GM21526 (cell line): Measurements from ENCODE around the gene DBNDD1.
"Not testable (repeated sequence)": the region's sequence is repeated elsewhere in the genome, so short reads cannot be mapped to it uniquely, and the experiment has no call there.

Experiments
- ATAC-seq: cut with Tn5 transposase; IDR thresholded peaks from one replicate; pipeline ENCODE4 v1.9.1; 2021; ENCODE audit warnings: moderate library complexity; ENCODE audit not compliant: unreplicated experiment, low FRiP score

The DBNDD1 gene

DNA sequence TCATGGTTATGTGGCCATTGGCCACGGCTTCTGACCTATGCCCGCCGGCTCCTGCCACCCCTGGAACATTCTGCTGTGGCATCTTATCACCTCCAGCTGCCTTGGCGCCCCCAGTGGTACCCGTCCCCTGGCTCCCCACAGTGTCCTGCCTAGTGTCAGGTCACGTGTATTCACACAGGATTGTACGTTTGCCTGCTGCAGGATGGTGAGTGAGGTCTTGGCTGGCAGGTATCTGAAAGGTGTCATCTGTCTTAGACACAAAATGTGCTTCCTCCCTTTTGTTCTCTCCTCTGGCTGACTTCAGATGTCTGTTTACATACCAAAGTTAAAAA, 24.9 kb downstream of the DBNDD1 start:
- ATAC-seq = no peak

DNA sequence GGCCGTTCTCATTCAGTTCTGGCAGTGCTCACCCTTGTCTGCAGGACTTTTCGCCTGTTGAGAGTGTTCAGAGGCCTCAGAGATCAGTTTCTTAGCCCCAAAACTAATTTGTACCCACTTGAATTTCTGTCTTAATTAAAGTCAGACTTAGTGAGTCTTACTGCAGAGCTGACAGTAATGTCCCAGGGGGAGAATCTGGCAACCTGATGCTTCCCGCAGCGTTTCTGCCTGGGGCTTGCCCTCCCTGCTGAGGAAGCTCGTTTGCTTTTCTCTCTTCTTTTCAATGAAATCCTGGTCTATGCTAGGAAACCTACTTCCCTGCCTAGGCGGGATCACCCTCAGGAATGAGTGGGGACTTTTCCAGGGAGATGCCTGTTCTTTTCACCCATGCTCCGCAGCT, 25.3 kb downstream of the DBNDD1 start:
- ATAC-seq = no peak

DNA sequence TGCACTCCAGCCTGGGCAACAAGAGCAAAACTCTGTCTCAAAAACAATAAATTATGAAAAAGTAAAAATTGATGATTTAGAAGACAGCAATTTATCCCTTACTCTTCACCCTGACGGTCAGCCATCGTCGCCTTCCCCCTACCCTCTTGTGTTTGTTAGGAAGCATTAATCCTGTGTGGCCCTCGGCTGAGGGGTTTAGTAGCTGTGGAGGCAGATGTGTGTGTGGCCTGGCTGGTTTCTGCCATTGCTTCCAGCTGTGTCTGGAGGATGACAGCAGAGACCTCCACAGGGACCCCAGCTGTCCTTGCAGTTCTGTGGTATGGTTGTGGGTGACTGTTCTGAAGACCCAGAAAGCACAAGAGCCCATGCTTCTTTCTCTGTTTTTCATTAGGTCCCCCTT, 25.9 kb downstream of the DBNDD1 start:
- no peak for ATAC-seq

DNA sequence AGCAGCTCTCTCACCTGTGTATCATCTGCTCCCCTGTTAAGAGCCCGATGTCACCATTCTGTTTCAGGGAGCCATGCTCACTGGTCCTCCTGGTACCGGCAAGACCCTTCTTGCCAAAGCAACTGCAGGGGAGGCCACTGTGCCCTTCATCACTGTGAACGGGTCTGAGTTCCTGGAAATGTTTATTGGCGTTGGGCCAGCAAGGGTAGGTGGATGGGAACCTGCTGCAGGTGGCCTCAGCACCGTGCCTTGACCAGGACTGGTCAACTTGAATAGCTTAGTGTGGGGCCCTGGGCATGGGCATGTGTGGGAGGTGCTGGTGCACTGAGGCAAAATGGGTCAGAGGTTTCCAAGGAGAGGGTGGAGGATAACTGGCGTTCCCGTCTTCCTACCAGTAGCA, 28.5 kb downstream of the DBNDD1 start:
- ATAC-seq = no peak

GRCh38 chr16:89988951-89989350, 30.3 kb downstream of the DBNDD1 start:
- ATAC-seq = no peak

- ATAC-seq = no peak
Measured at GRCh38 chr16:89987169-89987568, 32.1 kb downstream of the DBNDD1 start.

DNA sequence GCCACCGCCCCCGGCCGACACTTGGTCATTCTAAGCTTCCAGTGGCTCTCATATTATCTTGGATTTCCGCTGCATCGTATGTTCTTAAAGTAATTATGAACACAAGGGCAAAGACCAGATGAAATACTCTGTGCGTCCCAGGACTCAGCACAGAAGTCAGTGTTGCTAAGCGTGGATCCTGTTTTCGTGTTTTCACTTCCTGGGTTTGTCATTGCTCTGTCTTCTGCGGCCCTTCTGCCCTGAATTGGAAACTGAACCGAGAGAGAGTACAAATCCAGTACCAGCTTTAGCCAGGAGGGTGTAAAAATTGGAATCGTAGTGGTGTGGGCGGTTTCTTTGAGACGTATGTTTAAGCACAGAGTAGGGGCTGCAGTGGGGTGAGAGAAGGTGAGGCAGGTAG, 32.7 kb downstream of the DBNDD1 start:
- no peak for ATAC-seq

- ATAC-seq = no peak
Measured at GRCh38 chr16:89985219-89985618, 34.0 kb downstream of the DBNDD1 start.

DNA sequence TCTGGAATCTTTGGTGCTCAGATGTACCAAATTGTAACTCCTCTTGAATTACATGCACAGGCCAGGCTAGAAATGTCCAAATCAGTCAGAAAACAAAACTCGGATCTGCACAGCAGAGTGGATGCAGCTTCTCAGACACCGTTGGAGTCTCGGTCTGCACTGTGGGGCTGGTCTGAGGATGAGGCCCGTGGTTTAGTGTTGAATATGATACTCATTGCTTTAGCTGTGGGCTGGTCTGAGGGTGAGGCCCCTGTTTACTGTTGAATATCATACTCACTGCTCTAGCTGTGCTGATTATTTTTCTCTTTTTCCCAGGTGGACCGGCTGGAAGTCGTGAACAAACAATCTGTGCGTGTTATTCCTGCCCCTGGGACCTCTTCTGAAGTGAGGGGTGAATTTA, 35.0 kb downstream of the DBNDD1 start:
- ATAC-seq = no peak

DNA sequence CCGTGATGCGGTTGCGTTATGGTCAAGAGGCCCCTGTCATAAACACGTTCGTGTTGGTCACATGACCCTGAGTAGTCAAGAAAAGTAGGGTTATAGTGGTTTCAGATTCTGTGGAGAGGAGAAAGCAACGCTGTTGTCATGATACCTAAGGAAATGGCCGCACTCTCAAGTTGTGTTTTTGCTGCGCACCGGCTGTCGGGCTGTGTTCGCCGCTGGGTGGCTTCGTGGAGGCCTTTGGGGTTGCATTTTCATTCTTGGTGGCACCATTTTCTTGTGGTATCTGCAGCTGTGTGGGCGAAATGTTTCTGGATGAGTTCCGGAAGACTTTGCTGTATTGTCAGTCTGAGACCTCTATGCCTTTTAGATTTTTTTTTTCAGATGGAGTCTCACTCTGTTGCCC, 35.7 kb downstream of the DBNDD1 start:
- no peak for ATAC-seq

- ATAC-seq = no peak
Measured at GRCh38 chr16:89982318-89982717, 36.9 kb downstream of the DBNDD1 start.

GRCh38 chr16:89981414-89981813, 37.8 kb downstream of the DBNDD1 start:
- no peak for ATAC-seq

- no peak for ATAC-seq
Measured at GRCh38 chr16:89974870-89975269, 44.4 kb downstream of the DBNDD1 start.

- no peak for ATAC-seq
Measured at GRCh38 chr16:89973654-89974335, 45.5 kb downstream of the DBNDD1 start.

DNA sequence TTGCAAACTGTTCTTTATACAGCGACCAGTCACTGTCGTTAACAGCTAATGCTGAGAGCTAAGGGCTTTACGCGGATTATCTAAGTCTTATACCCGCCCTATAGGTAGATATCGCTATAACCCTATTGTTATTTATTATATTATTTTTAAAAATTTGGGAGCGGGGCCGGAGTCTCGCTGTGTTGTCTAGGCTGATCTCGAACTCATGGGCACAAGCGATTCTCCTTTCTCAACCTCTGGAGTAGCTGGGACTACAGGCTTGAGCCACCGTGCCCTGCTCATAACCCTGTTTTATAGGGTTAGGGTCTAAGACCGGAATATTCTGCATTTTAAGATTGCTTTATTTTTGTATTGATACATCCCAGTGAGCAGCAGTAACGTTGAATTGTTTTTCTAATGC, 46.0 kb downstream of the DBNDD1 start:
- ATAC-seq = no peak

DNA sequence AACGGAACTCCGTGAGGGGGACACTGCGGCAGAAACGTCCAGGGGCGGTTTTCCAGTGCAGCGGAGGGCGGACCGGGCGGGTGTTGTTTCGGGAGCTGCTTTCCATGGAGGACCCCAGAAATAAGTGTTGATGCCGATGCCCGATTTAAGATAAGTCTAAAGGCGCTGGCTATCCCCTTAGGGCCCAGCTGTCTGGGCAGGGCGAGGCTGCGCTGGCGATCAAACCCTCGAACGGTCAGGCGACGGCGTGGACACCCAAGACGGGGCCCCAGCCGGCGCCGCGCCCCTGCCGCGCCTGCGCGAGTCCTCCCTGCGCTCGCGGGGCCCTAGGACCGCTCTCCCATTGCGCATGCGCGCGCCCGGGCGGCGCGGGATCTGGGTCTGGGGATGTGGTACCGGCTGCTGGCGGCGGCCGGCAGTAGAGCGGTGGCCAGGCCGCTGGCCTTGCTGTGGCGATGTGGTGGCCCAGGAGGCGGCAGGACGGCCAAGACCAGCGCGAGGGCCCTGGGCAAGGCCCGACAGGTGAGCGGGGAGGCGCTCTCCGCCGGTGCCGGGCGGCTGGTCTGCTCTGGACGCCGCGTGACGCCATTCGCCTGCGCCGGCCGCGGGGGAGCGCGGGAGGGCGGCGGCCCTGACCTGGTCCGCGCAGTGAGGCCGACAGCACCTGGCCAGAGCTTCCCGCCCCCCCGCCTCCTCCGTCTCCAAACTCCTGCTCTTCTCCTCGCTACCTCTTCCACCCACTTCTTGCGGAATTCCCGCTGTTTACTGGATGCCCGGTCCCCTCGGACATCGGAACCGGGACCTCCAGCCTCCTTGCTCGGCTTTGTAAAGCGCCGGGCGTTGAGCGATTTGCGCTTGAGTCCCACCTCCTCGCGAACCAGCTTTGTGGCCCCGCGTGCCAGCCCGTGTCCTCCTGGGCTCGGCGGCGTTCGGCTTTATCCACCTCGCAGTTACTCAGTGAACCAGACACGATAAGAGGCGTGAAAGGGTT, 46.7 kb downstream of the DBNDD1 start:
- peak; percentile 67 for ATAC-seq

DNA sequence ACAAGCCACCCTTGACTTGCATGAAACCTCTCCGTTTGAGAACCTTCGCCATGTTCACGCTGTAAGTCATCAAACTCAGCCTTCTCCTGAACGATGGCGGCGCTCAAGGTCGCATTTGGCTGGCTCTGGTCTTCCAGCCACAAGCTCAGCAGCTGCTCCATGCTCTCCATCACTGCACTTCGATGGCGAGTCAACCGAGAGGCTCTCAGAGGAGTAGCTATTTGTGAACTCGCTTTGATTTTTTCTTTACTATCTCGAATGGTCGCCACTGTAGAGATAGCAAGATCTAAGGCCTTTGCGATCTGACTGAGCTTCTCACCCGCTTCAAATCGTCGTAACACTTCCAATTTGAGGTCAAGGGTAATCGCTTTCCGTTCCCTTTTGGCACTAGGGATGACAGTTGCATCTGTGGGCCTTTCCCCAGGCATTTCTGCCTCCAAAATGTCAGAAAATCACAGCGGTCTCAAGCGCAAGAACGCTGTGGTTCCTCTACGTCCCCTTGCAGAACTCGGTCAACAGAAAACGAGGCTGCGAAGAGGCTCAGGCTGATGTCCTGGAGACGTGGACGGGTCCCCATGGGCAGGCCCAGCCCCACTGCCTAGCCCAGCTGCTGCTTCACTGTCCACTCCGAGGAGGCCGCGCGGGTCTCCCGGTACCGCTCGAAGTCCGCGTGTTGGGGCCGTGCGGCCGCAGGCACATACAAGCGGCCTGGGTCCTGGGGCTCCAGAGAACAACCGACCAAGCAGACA, 47.6 kb downstream of the DBNDD1 start:
- no peak for ATAC-seq

DNA sequence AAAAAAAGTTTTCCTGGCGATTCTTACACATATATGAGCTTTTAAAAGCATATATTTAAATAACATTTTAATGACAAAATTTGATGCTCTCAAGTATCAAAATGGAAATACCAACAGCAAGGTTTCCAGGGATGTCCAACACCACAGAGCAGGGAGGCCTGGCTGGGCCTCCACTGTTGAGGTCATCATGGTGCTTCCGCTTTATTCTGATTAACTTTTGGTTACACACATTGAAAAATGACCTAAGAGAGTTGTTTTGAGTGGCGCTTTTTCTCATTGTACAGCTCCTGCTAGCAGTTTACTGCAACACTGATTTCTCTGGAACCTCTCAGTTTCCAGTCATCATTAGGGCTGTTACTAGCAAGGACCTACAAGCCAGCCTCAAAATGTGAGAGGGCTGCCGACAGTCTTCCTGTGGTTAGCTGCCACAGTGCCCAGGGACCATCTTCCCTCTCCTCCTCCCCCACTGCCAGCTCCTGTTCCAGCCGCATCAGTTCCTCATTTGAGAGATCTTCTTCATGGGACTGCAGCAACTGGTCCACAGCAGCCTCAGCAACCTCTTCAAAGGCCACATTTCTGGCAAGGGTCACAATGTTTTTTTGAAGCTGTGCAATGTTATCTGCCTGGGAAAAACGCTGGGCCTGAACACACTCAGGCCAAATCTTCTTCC, 49.4 kb downstream of the DBNDD1 start:
- no peak for ATAC-seq

GRCh38 chr16:89968074-89968473, 51.2 kb downstream of the DBNDD1 start:
- not testable (repeated sequence) for ATAC-seq

DNA sequence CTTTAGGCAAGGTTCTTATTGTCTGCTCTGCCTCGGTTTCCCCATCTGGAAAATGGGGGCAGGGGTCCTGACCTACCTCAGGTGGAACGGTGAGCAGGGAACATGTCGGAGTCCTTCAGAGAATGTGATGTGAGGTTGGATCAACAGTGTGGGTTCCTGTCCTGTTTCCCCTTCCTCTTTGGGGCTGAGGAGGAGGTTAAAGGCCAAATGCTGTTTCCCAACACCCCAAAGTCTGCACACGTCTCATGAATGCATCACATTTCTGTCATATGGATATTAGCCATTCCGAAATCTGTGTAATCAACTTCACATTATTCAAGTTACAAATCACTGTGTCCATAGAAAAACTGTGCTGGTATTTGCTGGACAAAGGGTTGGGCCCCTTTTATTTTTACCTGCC, 51.8 kb downstream of the DBNDD1 start:
- ATAC-seq = not testable (repeated sequence)

- no peak for ATAC-seq
Measured at GRCh38 chr16:89966756-89967155, 52.5 kb downstream of the DBNDD1 start.
